ENCODE measurements around the gene SLX4. TPM values are rescaled to one million over a fixed set of nuclear protein-coding genes. Genes with fewer than 3 reads are reported as not detected.

The SLX4 gene
- total RNA-seq, 1 experiment from 2014 or later, result 7.0 TPM

DNA sequence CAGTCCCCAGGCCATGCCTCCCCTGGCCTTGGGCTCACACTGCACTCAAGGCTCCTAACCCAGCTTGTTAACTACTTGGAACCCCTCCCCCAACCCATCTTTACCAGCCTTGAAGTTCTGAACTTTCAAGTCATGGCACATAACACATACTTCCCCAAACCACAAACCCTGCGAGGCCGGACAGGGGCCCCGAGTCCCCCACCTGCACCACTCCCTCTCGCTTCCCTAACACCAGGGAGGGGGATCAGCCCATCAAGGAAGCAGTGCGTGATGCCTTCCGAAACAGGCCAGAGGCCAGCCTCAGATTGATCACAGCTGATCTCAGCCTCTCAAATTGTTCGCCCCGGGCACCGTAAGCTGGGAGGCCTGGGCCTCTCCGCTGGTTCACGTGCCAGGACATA lies 31.2 kb downstream of the SLX4 start:
- H3K27me3 ChIP-seq (ENCODE audit: insufficient read depth, low read length), result no peaks in the 10 kb centered on the region
- H3K4me1 ChIP-seq (ENCODE audit: control insufficient read depth in 1 of 2, insufficient read depth in 2 of 2, low read length in 2 of 2), result peaks cover 6 to 9% of the 10 kb centered on the region in 2 experiments
- no peak; the same call in 1 of the 2 replicates for ATAC-seq
- H3K9me2 ChIP-seq (ENCODE audit: insufficient read depth), result no peaks in the 10 kb centered on the region
- no peak for DNase-seq (ENCODE audit: low read depth, low spot score)
- no peaks in the 10 kb centered on the region for H3K79me2 ChIP-seq (ENCODE audit: insufficient read depth, low read length)
- intact Hi-C loops (cut with micrococcal nuclease), result no loop called here
- no peak overlapping the region for H3K27ac ChIP-seq (ENCODE audit: low read depth, low read length)
- no peak overlapping the region for H3K4me3 ChIP-seq (replicated peaks in 1 of 2; ENCODE audit: low read depth in 1 of 2, low read length in 2 of 2)
- POLR2A ChIA-PET, result no interaction called here
- H4K20me1 ChIP-seq (ENCODE audit: insufficient read depth), result no peaks in the 10 kb centered on the region
- H2AFZ ChIP-seq (ENCODE audit: low read depth, low read length, poor library complexity, severe bottlenecking), result no peak overlapping the region
- H3K36me3 ChIP-seq (ENCODE audit: control insufficient read depth in 1 of 2, insufficient read depth in 2 of 2, low read length in 2 of 2), result no peaks in the 10 kb centered on the region; a peak in 1 of 4 replicates
- no peak for TF ChIP-seq EZH2 (IDR thresholded peaks at IDR 0.05)
- RAD21 ChIA-PET (ENCODE audit: low non-redundant PET in 1 of 2, low total read pairs in 2 of 2, uncharacterized antibody in 2 of 2, unreplicated experiment in 2 of 2), result no interaction called here
- no peak overlapping the region for H3K9ac ChIP-seq (ENCODE audit: low read length)
- CTCF ChIA-PET, result no interaction called here
- H3K9me3 ChIP-seq (ENCODE audit: control insufficient read depth in 1 of 2, insufficient read depth in 1 of 2, low read depth in 1 of 2, low read length in 2 of 2), result no peaks in the 10 kb centered on the region
- no peak overlapping the region for H3K4me2 ChIP-seq (ENCODE audit: low read length)
- BruUV-seq (replicated peaks), result no TSS peak

DNA sequence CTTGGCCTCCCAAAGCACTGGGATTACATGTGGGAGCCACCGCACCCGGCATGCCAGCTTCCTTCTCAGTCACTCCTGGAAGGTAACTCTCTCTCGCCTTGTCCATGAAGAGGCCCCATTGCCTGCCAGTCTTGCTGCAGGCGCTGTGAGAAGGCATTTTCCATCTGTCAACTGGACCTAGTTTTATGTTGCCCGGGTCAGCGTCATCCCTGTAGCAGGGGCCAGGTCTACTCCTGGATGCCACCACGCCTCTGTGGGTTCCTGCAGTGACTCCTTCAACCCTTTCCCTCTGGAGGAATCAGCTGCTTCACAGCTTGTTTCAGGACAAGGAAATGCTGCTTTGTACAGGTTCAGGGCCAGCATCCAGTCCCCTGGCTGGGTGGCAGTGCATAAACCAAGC lies 31.6 kb downstream of the SLX4 start:
- H3K36me3 ChIP-seq (ENCODE audit: control insufficient read depth in 1 of 2, insufficient read depth in 2 of 2, low read length in 2 of 2), result no peaks in the 10 kb centered on the region; a peak in 1 of 4 replicates
- no TSS peak for BruUV-seq (replicated peaks)
- no peaks in the 10 kb centered on the region for H3K27me3 ChIP-seq (ENCODE audit: insufficient read depth, low read length)
- H2AFZ ChIP-seq (ENCODE audit: low read depth, low read length, poor library complexity, severe bottlenecking), result no peak overlapping the region
- H3K4me3 ChIP-seq (replicated peaks in 1 of 2; ENCODE audit: low read depth in 1 of 2, low read length in 2 of 2), result no peak overlapping the region
- RAD21 ChIA-PET (ENCODE audit: low non-redundant PET in 1 of 2, low total read pairs in 2 of 2, uncharacterized antibody in 2 of 2, unreplicated experiment in 2 of 2), result no interaction called here
- intact Hi-C loops (cut with micrococcal nuclease), result no loop called here
- H3K79me2 ChIP-seq (ENCODE audit: insufficient read depth, low read length), result no peaks in the 10 kb centered on the region
- H3K4me1 ChIP-seq (ENCODE audit: control insufficient read depth in 1 of 2, insufficient read depth in 2 of 2, low read length in 2 of 2), result peaks cover 6 to 9% of the 10 kb centered on the region in 2 experiments
- no peaks in the 10 kb centered on the region for H4K20me1 ChIP-seq (ENCODE audit: insufficient read depth)
- CTCF ChIA-PET, result no interaction called here
- H3K4me2 ChIP-seq (ENCODE audit: low read length), result no peak overlapping the region
- no peak overlapping the region for H3K27ac ChIP-seq (ENCODE audit: low read depth, low read length)
- ATAC-seq, result no peak; the same call in 1 of the 2 replicates
- POLR2A ChIA-PET, result no interaction called here
- no peak for DNase-seq (ENCODE audit: low read depth, low spot score)
- H3K9me3 ChIP-seq (ENCODE audit: control insufficient read depth in 1 of 2, insufficient read depth in 1 of 2, low read depth in 1 of 2, low read length in 2 of 2), result no peaks in the 10 kb centered on the region
- TF ChIP-seq POLR2AphosphoS5 (IDR thresholded peaks at IDR 0.05; ENCODE audit: low read depth, low read length), result no peak
- H3K9ac ChIP-seq (ENCODE audit: low read length), result no peak overlapping the region
- H3K9me2 ChIP-seq (ENCODE audit: insufficient read depth), result no peaks in the 10 kb centered on the region
